ENCODE results near the gene SLC11A2. TPM values are rescaled to one million over a fixed set of nuclear protein-coding genes. Genes with fewer than 3 reads are reported as not detected.
"Not testable (repeated sequence)": the region's sequence is repeated elsewhere in the genome, so short reads cannot be mapped to it uniquely, and the experiment has no call there.

Gene SLC11A2
- total RNA-seq, 4 donors from 2014 or later = 29.7 to 33.0 (median 31.7) TPM

GRCh38 chr12:51019927-51020326 lies 6.3 kb downstream of the SLC11A2 start:
- peak overlapping the region in 1 of 4 donors; percentile 1 for H3K27ac ChIP-seq (replicated peaks in 1 of 4)
- no peak overlapping the region for H3K4me3 ChIP-seq
- no peaks in the 10 kb centered on the region for H3K27me3 ChIP-seq
- intact Hi-C loops (cut with DNase I) = loop anchor here (5.0 kb wide), 1 partner anchor 33 kb away; no protein-coding TSS in a partner anchor
- H3K36me3 ChIP-seq = no peaks in the 10 kb centered on the region
- H3K9me3 ChIP-seq = no peaks in the 10 kb centered on the region
- no peak for TF ChIP-seq POLR2A (IDR thresholded peaks at IDR 0.05; ENCODE audit: low read depth)
- TF ChIP-seq EP300 (IDR thresholded peaks at IDR 0.05) = no peak
- TF ChIP-seq POLR2AphosphoS5 (IDR thresholded peaks at IDR 0.05) = no peak
- TF ChIP-seq CTCF (IDR thresholded peaks at IDR 0.05) = no peak
- H3K4me1 ChIP-seq = peaks cover 12 to 42% (median 31%) of the 10 kb centered on the region in 4 donors
- WGBS = 90% methylated on average over 2 of the region's 2 CpGs
- DNase-seq (ENCODE audit: extremely low spot score) = no peak

GRCh38 chr12:51018956-51019355 lies 7.2 kb downstream of the SLC11A2 start:
- 87% methylated on average over 2 of the region's 2 CpGs for WGBS
- no peak for DNase-seq (ENCODE audit: extremely low spot score)

GRCh38 chr12:51017452-51017851 lies 8.7 kb downstream of the SLC11A2 start:
- DNase-seq (ENCODE audit: extremely low spot score) = no peak
- intact Hi-C loops (cut with DNase I) = no loop called here
- TF ChIP-seq CTCF (IDR thresholded peaks at IDR 0.05) = no peak
- no peak for TF ChIP-seq POLR2A (IDR thresholded peaks at IDR 0.05; ENCODE audit: low read depth)
- TF ChIP-seq POLR2AphosphoS5 (IDR thresholded peaks at IDR 0.05) = no peak
- TF ChIP-seq EP300 (IDR thresholded peaks at IDR 0.05) = no peak

More at GRCh38 chr12:51018956-51019355, 7.2 kb downstream of the SLC11A2 start:
- Histone ChIP-seq H3K27me3 (no peaks in the 10 kb centered on the region), H3K4me3 (no peak overlapping the region), H3K4me1 (peaks cover 12 to 32% (median 21%) of the 10 kb centered on the region in 4 donors), H3K36me3 (no peaks in the 10 kb centered on the region), H3K27ac (replicated peaks in 1 of 4) (no peak overlapping the region), H3K9me3 (no peaks in the 10 kb centered on the region)
- intact Hi-C loops (cut with DNase I) = no loop called here
- no peak for TF ChIP-seq POLR2A (IDR thresholded peaks at IDR 0.05; ENCODE audit: low read depth)
- no peak for TF ChIP-seq CTCF (IDR thresholded peaks at IDR 0.05)
- TF ChIP-seq EP300 (IDR thresholded peaks at IDR 0.05) = no peak
- TF ChIP-seq POLR2AphosphoS5 (IDR thresholded peaks at IDR 0.05) = no peak

GRCh38 chr12:51014467-51014866 lies 11.7 kb downstream of the SLC11A2 start:
- H3K4me3 ChIP-seq; DNase-seq (ENCODE audit: extremely low spot score); intact Hi-C loops (cut with DNase I); H3K36me3 ChIP-seq; H3K27me3 ChIP-seq; H3K9me3 ChIP-seq; H3K27ac ChIP-seq (replicated peaks in 1 of 4): not testable (repeated sequence)
- peaks cover 4 to 26% (median 21%) of the 10 kb centered on the region in 4 donors for H3K4me1 ChIP-seq
- 89% methylated on average over 9 of the region's 9 CpGs for WGBS

More at GRCh38 chr12:51017452-51017851, 8.7 kb downstream of the SLC11A2 start:
- Histone ChIP-seq H3K27me3 (no peaks in the 10 kb centered on the region), H3K4me3 (no peak overlapping the region), H3K27ac (replicated peaks in 1 of 4) (no peak overlapping the region), H3K36me3 (no peaks in the 10 kb centered on the region), H3K4me1 (peaks cover 9 to 31% (median 26%) of the 10 kb centered on the region in 4 donors), H3K9me3 (no peaks in the 10 kb centered on the region)

GRCh38 chr12:51013441-51013840 lies 12.7 kb downstream of the SLC11A2 start:
- Histone ChIP-seq H3K27ac (replicated peaks in 1 of 4) (no peak overlapping the region), H3K9me3 (no peaks in the 10 kb centered on the region), H3K4me3 (no peak overlapping the region), H3K4me1 (peaks cover 4 to 29% (median 21%) of the 10 kb centered on the region in 4 donors), H3K27me3 (no peaks in the 10 kb centered on the region), H3K36me3 (no peaks in the 10 kb centered on the region)
- WGBS = 94% methylated on average over 7 of the region's 7 CpGs
- TF ChIP-seq EP300 (IDR thresholded peaks at IDR 0.05) (no peak), POLR2AphosphoS5 (IDR thresholded peaks at IDR 0.05) (no peak), POLR2A (IDR thresholded peaks at IDR 0.05; ENCODE audit: low read depth) (no peak), CTCF (IDR thresholded peaks at IDR 0.05) (no peak)
- no peak for DNase-seq (ENCODE audit: extremely low spot score)
- intact Hi-C loops (cut with DNase I) = no loop called here
